GM12873 (cell line): ENCODE measurements around the gene BAG2.

Experiments
- CTCF ChIP-seq: IDR thresholded peaks from 2 replicates; pipeline ENCODE4 v1.5.1; 2012; ENCODE audit warnings: low read depth, mild to moderate bottlenecking, moderate library complexity, low read length, control low read depth; ENCODE audit not compliant: insufficient read depth; ENCODE audit errors: missing control alignments

Gene BAG2

DNA sequence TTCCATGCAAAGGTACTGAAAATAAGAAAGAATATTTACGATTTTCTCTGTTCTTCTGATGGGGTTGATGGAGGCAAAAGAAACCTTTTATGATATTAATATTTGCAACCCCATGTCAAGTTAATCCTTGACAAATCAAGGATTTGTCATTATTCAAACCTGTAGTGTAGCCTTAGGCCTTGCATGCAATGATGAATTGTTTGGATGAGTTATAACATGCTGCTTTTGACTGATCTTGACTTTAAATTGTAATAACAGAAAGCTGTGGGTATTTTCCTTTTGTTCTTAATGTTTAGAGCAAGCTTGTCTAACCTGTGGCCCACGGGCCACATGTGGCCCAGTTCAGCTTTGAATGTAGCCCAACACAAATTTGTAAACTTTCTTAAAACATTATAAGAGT is 13.0 kb upstream of the BAG2 start:
- TF ChIP-seq CTCF = no peak

GRCh38 chr6:57162028-57162427 is 10.1 kb upstream of the BAG2 start:
- TF ChIP-seq CTCF = no peak

DNA sequence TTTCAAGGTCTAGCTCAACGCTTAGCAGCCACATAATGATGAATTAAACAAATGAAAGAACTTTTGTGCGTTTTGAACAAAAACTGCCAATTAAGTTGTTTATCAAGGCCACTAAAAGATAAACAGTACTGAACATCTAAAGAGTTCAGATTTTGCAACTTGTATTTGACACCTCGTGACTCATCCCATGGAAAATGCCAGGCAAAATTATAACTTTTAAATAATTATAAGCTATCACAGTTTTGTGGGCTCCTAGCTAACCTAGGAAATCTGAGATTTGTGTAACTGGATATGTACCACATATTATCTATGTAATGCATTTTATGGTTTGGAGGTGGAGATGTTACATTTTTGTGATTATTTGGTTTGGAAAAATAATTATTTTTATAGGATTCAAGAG is 9.6 kb upstream of the BAG2 start:
- TF ChIP-seq CTCF = no peak

GRCh38 chr6:57163956-57164355 is 8.2 kb upstream of the BAG2 start:
- TF ChIP-seq CTCF = no peak

DNA sequence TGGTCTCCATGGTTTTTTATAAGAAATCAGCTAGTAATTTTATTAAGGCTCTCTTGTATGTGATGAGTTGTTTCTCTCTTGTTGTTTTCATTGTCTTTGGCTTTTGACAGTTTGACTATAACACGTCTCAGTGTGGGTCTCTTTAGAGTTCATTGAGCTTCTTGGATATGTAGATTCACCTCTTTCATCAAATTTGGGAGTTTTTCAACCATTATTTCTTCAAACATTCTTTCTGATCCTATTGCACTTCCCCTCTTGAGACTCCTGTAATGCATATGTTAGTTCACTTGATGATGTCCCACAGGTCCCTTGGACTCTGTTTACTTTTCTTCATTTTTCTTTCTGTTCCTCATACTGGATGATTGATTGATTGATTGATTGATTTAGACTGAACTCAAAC is 7.0 kb upstream of the BAG2 start:
- no peak for TF ChIP-seq CTCF

- no peak for TF ChIP-seq CTCF
These were observed 1.1 kb downstream of the BAG2 start for GRCh38 chr6:57173056-57173885.

GRCh38 chr6:57173886-57174510 is 1.9 kb downstream of the BAG2 start:
- no peak for TF ChIP-seq CTCF
